Stimulated activated CD8-positive, alpha-beta memory T cell treated with anti-CD3 and anti-CD28 coated beads, Interleukin-12 subunit alpha, Interleukin-12 subunit beta, amount 100 ng/mL, for 24 hours (primary cell): ENCODE data around the gene LIPC.

ENCODE experiments used
- DNase-seq: peaks from one replicate; pipeline ENCODE4 v3.0.0-alpha.2; 2020; ENCODE audit errors: extremely low read depth

The LIPC gene

GRCh38 chr15:58517682-58518525, 86.1 kb downstream of the LIPC start:
- DNase-seq, result no peak

- no peak for DNase-seq
Observed at GRCh38 chr15:58518626-58519025, 86.8 kb downstream of the LIPC start.

GRCh38 chr15:58519516-58519915, 87.7 kb downstream of the LIPC start:
- DNase-seq, result no peak

- no peak for DNase-seq
Observed at GRCh38 chr15:58520464-58520863, 88.7 kb downstream of the LIPC start.

GRCh38 chr15:58520936-58521292, 89.1 kb downstream of the LIPC start:
- DNase-seq, result no peak

GRCh38 chr15:58521293-58521991, 89.7 kb downstream of the LIPC start:
- no peak for DNase-seq

- DNase-seq, result no peak
Observed at GRCh38 chr15:58522391-58522790, 90.6 kb downstream of the LIPC start.

- no peak for DNase-seq
Observed at GRCh38 chr15:58522865-58523264, 91.1 kb downstream of the LIPC start.

- DNase-seq, result no peak
Observed at GRCh38 chr15:58523634-58524033, 91.8 kb downstream of the LIPC start.

GRCh38 chr15:58524247-58524646, 92.5 kb downstream of the LIPC start:
- no peak for DNase-seq

GRCh38 chr15:58525991-58526421, 94.2 kb downstream of the LIPC start:
- no peak for DNase-seq

- no peak for DNase-seq
Observed at GRCh38 chr15:58526647-58527192, 94.9 kb downstream of the LIPC start.

- DNase-seq, result no peak
Observed at GRCh38 chr15:58527573-58528187, 95.9 kb downstream of the LIPC start.

GRCh38 chr15:58528188-58528870, 96.5 kb downstream of the LIPC start:
- no peak for DNase-seq

- no peak for DNase-seq
Observed at GRCh38 chr15:58529041-58529440, 97.2 kb downstream of the LIPC start.

GRCh38 chr15:58530056-58530590, 98.3 kb downstream of the LIPC start:
- DNase-seq, result no peak

- no peak for DNase-seq
Observed at GRCh38 chr15:58532126-58532525, 100.3 kb downstream of the LIPC start.

- no peak for DNase-seq
Observed at GRCh38 chr15:58534556-58534955, 102.8 kb downstream of the LIPC start.

GRCh38 chr15:58535337-58535736, 103.5 kb downstream of the LIPC start:
- no peak for DNase-seq

- no peak for DNase-seq
Observed at GRCh38 chr15:58535894-58536293, 104.1 kb downstream of the LIPC start.

GRCh38 chr15:58536414-58536813, 104.6 kb downstream of the LIPC start:
- DNase-seq, result no peak

GRCh38 chr15:58537033-58537432, 105.2 kb downstream of the LIPC start:
- no peak for DNase-seq
